A673 (cell line): ENCODE measurements around the gene GUCY1A1. TPM values are rescaled to one million over a fixed set of nuclear protein-coding genes. Genes with fewer than 3 reads are reported as not detected.

Experiments
- BruUV-seq: library from RNA; stranded (reverse); fragments of 400-500 nt; replicated peaks from 2 replicates; lab custom pipeline; 2021; lab: Mats Ljungman, UMichigan
- CTCF ChIA-PET: fragments of 300-600 bp; sonication (Branson Sonifier 250); formaldehyde crosslinking; loops from one replicate; lab custom pipeline; 2022; ENCODE audit warnings: antibody characterized with exemption; lab: Charles Lee
- POLR2A ChIA-PET: fragments of 300-600 bp; sonication (Branson Sonifier 250); formaldehyde crosslinking; loops from one replicate; lab custom pipeline; 2022; ENCODE audit warnings: antibody characterized with exemption; ENCODE audit not compliant: low non-redundant PET; lab: Charles Lee
- DNase-seq: peaks from one replicate; pipeline ENCODE4 v3.0.0-alpha.2; 2015; ENCODE audit warnings: low spot score
- H3K27ac ChIP-seq: fragments of 200-600 bp; sonication (generic); 2 replicates; pipeline ENCODE4 v1.5.1; 2016; ENCODE audit warnings: mixed run types, low read depth, mild to moderate bottlenecking, mixed read lengths, antibody characterized with exemption, low read length; ENCODE audit not compliant: poor library complexity, severe bottlenecking
- H3K27me3 ChIP-seq: fragments of 200-600 bp; sonication (generic); replicated peaks from 2 replicates; pipeline ENCODE4 v1.6.1; 2017; ENCODE audit warnings: mixed run types, low read depth, mild to moderate bottlenecking, mixed read lengths, antibody characterized with exemption, low read length; ENCODE audit not compliant: insufficient read depth, poor library complexity
- H3K36me3 ChIP-seq: fragments of 200-600 bp; sonication (generic); 2 replicates; pipeline ENCODE4 v1.6.1; 2016; ENCODE audit warnings: mixed run types, mild to moderate bottlenecking, mixed read lengths, antibody characterized with exemption, low read length; ENCODE audit not compliant: insufficient read depth, poor library complexity, severe bottlenecking
- H3K4me1 ChIP-seq: fragments of 200-600 bp; sonication (generic); 2 replicates; pipeline ENCODE4 v1.6.1; 2017; ENCODE audit warnings: mixed run types, mild to moderate bottlenecking, mixed read lengths, antibody characterized with exemption, low read length; ENCODE audit not compliant: insufficient read depth, poor library complexity, severe bottlenecking
- H3K4me3 ChIP-seq: fragments of 200-600 bp; sonication (generic); 2 replicates; pipeline ENCODE4 v1.5.1; 2016; ENCODE audit warnings: low read depth, mixed run types, mild to moderate bottlenecking, mixed read lengths, low read length; ENCODE audit not compliant: poor library complexity, severe bottlenecking
- H3K9me3 ChIP-seq: fragments of 200-600 bp; sonication (generic); 2 replicates; pipeline ENCODE4 v1.6.1; 2016; ENCODE audit warnings: mixed run types, low read depth, mild to moderate bottlenecking, mixed read lengths, antibody characterized with exemption, low read length; ENCODE audit not compliant: poor library complexity, severe bottlenecking
- EZH2 ChIP-seq: fragments of 200-600 bp; sonication (generic); IDR thresholded peaks from 2 replicates; pipeline ENCODE4 v1.6.1; 2017; ENCODE audit warnings: borderline replicate concordance, low read depth, mild to moderate bottlenecking, mixed read lengths, antibody characterized with exemption, low read length; ENCODE audit not compliant: poor library complexity, severe bottlenecking
- intact Hi-C: fragments of 100-400 bp; cut with micrococcal nuclease; formaldehyde crosslinking; loops from one replicate; pipeline ENCODE4 v1.10.0; 2022; ENCODE audit not compliant: unreplicated experiment
- total RNA-seq: library from RNA; stranded (reverse); gene quantifications from 2 replicates; pipeline ENCODE4 v1.2.3, GENCODE V29; 2021
- TF ChIP-seq, protein P1 (sequence below): fragments of 300-800, 200-600 bp; sonication (generic); conservative IDR thresholded peaks from 2 replicates; pipeline ENCODE4 v1.5.1; 2017; ENCODE audit warnings: low read depth, mild to moderate bottlenecking, antibody characterized with exemption, low read length, moderate library complexity, mixed read lengths

GUCY1A1 gene
- total RNA-seq, 1 experiment from 2014 or later, result 0.37 TPM

DNA sequence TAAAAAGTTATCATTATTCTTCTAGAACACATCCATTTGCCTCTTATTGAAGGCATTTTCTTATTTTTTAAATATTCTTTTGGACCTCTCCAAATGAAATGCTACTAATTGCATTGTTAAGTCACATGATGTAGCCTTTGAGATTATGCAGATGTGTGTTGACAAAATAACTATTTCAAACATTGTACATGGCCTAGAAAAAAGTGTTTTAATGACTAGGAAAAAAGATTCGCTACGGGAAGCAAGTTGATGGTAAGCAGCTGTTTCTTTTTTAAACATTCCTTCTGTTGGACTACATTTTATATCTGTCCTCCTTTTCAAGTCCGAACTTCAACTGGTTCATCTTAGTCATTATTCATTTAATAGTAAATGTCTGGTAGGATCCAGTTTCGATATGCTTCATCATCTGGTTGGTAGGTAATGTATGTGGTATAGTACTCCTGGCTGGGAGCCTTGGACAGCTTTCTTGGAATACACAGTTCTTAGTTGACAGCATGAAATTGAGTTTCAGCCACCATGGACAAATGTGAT lies 34.3 kb upstream of the GUCY1A1 start:
- H3K27me3 ChIP-seq, result no peaks in the 10 kb centered on the region
- H3K36me3 ChIP-seq, result no peaks in the 10 kb centered on the region
- no peaks in the 10 kb centered on the region for H3K4me1 ChIP-seq
- TF ChIP-seq, protein P1, sequence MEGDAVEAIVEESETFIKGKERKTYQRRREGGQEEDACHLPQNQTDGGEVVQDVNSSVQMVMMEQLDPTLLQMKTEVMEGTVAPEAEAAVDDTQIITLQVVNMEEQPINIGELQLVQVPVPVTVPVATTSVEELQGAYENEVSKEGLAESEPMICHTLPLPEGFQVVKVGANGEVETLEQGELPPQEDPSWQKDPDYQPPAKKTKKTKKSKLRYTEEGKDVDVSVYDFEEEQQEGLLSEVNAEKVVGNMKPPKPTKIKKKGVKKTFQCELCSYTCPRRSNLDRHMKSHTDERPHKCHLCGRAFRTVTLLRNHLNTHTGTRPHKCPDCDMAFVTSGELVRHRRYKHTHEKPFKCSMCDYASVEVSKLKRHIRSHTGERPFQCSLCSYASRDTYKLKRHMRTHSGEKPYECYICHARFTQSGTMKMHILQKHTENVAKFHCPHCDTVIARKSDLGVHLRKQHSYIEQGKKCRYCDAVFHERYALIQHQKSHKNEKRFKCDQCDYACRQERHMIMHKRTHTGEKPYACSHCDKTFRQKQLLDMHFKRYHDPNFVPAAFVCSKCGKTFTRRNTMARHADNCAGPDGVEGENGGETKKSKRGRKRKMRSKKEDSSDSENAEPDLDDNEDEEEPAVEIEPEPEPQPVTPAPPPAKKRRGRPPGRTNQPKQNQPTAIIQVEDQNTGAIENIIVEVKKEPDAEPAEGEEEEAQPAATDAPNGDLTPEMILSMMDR, result no peak
- no peak for TF ChIP-seq EZH2
- ChIA-PET CTCF (no interaction called here), POLR2A (no interaction called here)
- H3K27ac ChIP-seq, result no peak overlapping the region
- no TSS peak for BruUV-seq
- H3K4me3 ChIP-seq, result no peak overlapping the region
- H3K9me3 ChIP-seq, result no peaks in the 10 kb centered on the region
- intact Hi-C loops, result no loop called here
- DNase-seq, result no peak

DNA sequence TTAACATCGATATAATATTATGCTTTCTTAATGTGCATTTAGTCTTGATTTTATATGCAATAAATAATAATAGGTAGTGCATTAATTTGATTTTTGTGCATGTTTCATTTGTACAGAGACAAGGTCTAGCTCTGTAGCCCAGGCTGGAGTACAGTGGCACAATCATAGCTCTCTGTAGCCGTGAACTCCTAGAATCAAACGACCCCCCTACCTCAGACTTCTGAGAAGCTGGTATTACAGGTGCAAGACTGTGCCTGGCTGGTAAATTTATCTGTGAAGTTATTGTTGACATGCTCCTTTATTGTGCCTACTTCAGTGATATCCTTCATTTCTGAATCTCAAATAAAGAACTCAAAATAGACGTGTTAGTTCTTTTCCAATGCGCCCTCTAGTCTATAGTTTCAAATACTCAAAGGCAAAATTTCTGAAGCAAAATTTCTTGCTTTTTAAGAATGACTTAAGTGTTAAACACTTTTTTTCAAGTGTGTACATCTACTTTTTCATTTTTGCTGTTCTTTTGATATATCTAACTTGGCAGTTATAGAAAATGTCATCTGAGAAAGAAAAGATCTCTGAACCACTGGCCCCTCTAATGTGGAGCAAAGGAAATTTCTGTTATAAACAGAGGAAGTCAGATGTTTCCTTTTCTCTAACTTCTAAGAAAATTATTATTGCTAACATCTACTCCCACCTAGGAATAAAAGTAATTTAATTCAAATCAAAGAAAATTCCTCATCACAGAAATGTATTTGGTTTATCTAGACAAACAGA lies 28.3 kb upstream of the GUCY1A1 start:
- H3K4me1 ChIP-seq, result no peaks in the 10 kb centered on the region
- TF ChIP-seq, protein P1, result no peak
- TF ChIP-seq EZH2, result no peak
- ChIA-PET POLR2A (no interaction called here), CTCF (no interaction called here)
- BruUV-seq, result no TSS peak
- no peak overlapping the region for H3K27ac ChIP-seq
- DNase-seq, result no peak
- no peaks in the 10 kb centered on the region for H3K9me3 ChIP-seq
- intact Hi-C loops, result no loop called here
- H3K4me3 ChIP-seq, result no peak overlapping the region
- H3K36me3 ChIP-seq, result no peaks in the 10 kb centered on the region
- no peaks in the 10 kb centered on the region for H3K27me3 ChIP-seq

DNA sequence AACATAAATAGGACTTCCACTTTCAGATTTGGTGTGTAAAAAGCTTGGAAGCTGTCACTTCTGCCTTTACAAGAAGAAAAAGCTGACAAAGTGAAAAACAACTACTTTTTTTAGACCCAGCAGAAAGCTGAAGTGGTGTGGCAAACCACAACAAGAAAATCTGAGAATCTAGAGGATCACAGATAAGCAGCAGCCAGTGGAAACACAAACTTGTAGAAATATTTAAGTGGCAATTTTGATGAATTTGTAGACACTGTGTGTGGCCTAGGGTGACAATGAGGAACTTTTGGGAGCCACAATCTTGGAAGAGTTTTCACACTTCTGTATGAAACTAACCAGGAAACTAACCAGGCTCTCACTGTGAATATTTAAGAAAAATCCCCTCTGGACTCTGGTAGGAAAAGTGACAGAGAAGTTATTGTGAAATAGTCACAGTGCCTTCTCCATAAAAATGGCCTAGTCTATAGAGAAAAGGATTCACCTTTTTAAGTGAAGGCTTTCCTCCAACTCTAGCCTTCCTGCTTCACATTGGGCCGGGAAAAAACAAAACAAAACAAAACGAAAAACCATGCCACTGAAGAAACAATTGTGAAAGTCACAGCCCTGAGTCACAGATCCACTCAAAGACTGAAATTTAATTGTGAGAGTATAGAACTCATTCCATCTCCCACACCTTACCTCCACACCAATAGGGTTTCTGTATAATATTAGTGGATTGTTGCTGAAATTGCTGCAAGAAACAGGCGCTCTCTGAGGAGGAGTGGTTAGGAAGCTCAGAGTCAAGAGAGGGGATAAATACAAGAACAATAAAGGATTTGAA lies 26.7 kb upstream of the GUCY1A1 start:
- Histone ChIP-seq H3K27me3 (no peaks in the 10 kb centered on the region), H3K4me3 (no peak overlapping the region), H3K27ac (no peak overlapping the region), H3K4me1 (no peaks in the 10 kb centered on the region), H3K36me3 (no peaks in the 10 kb centered on the region), H3K9me3 (no peaks in the 10 kb centered on the region)
- POLR2A ChIA-PET, result no interaction called here
- intact Hi-C loops, result no loop called here
- DNase-seq, result no peak
- BruUV-seq, result no TSS peak
- CTCF ChIA-PET, result no interaction called here
- TF ChIP-seq EZH2, result no peak
- TF ChIP-seq, protein P1, result no peak
